ENCODE measurements around the gene DEFB129. TPM values are rescaled to one million over a fixed set of nuclear protein-coding genes. Genes with fewer than 3 reads are reported as not detected.

The DEFB129 gene
- total RNA-seq, 4 donors from 2014 or later: not detected

DNA sequence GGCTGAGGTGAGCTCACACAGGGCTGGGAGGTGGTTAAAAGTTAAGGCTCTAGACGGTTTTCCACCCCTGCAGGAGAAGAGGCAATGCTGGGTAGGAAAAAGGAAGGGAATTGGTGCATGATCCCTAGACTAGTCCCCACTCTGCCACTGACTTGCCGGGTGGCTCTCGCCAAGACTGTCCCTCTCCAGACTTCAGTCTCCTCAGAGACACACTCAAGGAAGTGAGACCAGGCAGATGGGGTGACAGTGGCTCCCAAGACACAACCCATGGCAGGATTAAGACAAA, 50.4 kb downstream of the DEFB129 start:
- no peak overlapping the region for H3K4me3 ChIP-seq
- H3K4me1 ChIP-seq: no peaks in the 10 kb centered on the region
- WGBS, 2 donors: 78 to 100% methylated on average over 2 to 3 of the region's 3 CpGs
- H3K9me3 ChIP-seq: no peaks in the 10 kb centered on the region
- no peak for TF ChIP-seq POLR2A (IDR thresholded peaks at IDR 0.05)
- TF ChIP-seq, protein P1, sequence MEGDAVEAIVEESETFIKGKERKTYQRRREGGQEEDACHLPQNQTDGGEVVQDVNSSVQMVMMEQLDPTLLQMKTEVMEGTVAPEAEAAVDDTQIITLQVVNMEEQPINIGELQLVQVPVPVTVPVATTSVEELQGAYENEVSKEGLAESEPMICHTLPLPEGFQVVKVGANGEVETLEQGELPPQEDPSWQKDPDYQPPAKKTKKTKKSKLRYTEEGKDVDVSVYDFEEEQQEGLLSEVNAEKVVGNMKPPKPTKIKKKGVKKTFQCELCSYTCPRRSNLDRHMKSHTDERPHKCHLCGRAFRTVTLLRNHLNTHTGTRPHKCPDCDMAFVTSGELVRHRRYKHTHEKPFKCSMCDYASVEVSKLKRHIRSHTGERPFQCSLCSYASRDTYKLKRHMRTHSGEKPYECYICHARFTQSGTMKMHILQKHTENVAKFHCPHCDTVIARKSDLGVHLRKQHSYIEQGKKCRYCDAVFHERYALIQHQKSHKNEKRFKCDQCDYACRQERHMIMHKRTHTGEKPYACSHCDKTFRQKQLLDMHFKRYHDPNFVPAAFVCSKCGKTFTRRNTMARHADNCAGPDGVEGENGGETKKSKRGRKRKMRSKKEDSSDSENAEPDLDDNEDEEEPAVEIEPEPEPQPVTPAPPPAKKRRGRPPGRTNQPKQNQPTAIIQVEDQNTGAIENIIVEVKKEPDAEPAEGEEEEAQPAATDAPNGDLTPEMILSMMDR (IDR thresholded peaks at IDR 0.05): no peak
- DNase-seq: no peak
- intact Hi-C loops (cut with DNase I): no loop called here
- H3K27me3 ChIP-seq: no peaks in the 10 kb centered on the region
- no peak overlapping the region for H3K27ac ChIP-seq
- peaks cover 0 to 52% (median 0%) of the 10 kb centered on the region in 3 donors for H3K36me3 ChIP-seq

- intact Hi-C loops (cut with DNase I): no loop called here
- H3K27me3 ChIP-seq: no peaks in the 10 kb centered on the region
- H3K9me3 ChIP-seq: no peaks in the 10 kb centered on the region
- no peak overlapping the region for H3K4me3 ChIP-seq
- TF ChIP-seq, protein P1 (IDR thresholded peaks at IDR 0.05): no peak
- TF ChIP-seq POLR2A (IDR thresholded peaks at IDR 0.05): no peak
- H3K4me1 ChIP-seq: no peaks in the 10 kb centered on the region
- WGBS, 2 donors: 83 to 86% methylated on average over 4 of the region's 5 CpGs
- H3K36me3 ChIP-seq: peaks cover 0 to 52% (median 0%) of the 10 kb centered on the region in 3 donors
- H3K27ac ChIP-seq: no peak overlapping the region
- no peak for DNase-seq
These were observed 51.1 kb downstream of the DEFB129 start for GRCh38 chr20:278181-278580.

DNA sequence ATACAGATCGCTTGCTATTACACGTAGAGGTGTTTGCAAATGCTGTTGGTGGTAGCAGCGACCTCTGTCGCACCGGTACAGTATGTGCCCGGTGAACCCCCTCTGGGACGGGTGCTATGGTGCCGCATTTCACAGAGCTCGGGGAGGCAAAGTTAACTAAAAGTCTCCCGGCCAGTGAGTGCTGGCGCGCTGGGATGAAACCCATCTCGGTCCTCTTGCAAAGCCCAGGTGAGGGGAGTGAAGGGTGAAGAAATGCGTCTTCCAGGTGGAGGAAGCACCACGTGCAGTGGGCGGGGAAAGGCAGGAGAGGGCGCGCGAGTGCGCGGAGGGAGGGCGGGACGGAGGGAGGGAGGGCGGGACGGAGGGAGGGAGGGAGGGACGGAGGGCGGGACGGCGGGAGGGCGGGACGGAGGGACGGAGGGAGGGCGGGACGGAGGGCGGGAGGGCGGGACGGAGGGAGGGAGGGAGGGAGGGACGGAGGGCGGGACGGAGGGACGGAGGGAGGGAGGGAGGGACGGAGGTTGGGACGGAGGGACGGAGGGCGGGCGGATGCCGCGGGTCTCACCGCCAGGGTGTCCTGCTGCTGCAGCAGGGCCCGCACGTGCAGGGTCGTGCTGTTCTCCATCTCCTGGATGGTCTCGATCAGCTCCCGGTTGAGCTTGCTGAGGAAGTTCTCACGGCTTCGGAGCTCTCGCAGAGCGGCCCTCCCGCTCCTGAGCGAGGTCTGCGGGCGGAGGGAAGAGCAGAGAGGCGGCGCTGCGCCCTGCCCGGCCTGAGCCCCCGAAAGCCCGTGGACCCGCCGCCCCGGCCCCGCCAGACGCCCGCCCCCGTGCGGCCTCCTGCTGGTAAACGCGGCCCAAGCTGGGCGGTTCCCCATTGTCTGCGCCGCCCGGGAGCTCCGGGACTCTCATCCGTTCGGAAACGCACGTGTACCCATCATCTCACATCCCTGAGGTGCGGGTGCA, 51.8 kb downstream of the DEFB129 start:
- H3K27ac ChIP-seq: no peak overlapping the region
- no peaks in the 10 kb centered on the region for H3K4me1 ChIP-seq
- no peaks in the 10 kb centered on the region for H3K9me3 ChIP-seq
- peaks cover 0 to 52% (median 0%) of the 10 kb centered on the region in 3 donors for H3K36me3 ChIP-seq
- WGBS, 2 donors: 70 to 80% methylated on average over 21 to 32 of the region's 88 CpGs
- DNase-seq: no peak
- TF ChIP-seq, protein P1 (IDR thresholded peaks at IDR 0.05): peak in 1 of 6 experiments; percentile 9
- TF ChIP-seq POLR2A (IDR thresholded peaks at IDR 0.05): no peak
- H3K27me3 ChIP-seq: no peaks in the 10 kb centered on the region
- intact Hi-C loops (cut with DNase I): no loop called here
- H3K4me3 ChIP-seq: peak overlapping the region in 1 of 4 donors; percentile 50

Other genes with a start within 250 kb of the DEFB129 start
- not detected for gene DEFB125, start 139.6 kb upstream of the DEFB129 start, total RNA-seq
- not detected for gene DEFB126, start 84.7 kb upstream of the DEFB129 start, total RNA-seq
- not detected for gene DEFB127, start 69.8 kb upstream of the DEFB129 start, total RNA-seq
- not detected for gene DEFB128, start 37.5 kb upstream of the DEFB129 start, total RNA-seq
- gene DEFB132, start 30.5 kb downstream of the DEFB129 start, total RNA-seq: not detected
- 1 to 10 TPM in 2 of 4 donors, under 1 TPM in 2; 0.19 to 1.1 (median 0.89) TPM for gene C20orf96, start 63.5 kb downstream of the DEFB129 start, total RNA-seq
- 10 to 100 TPM in 1 of 4 donors, 1 to 10 TPM in 3; 6.8 to 14.1 (median 9.2) TPM for gene ZCCHC3, start 70.3 kb downstream of the DEFB129 start, total RNA-seq
- 1 to 10 TPM; 2.1 to 3.8 (median 3.3) TPM for gene SOX12, start 98.3 kb downstream of the DEFB129 start, total RNA-seq
- 10 to 100 TPM in 1 of 4 donors, 1 to 10 TPM in 3; 3.7 to 13.8 (median 7.2) TPM for gene NRSN2, start 119.9 kb downstream of the DEFB129 start, total RNA-seq
- 10 to 100 TPM in 3 of 4 donors, 1 to 10 TPM in 1; 6.5 to 22.0 (median 11.9) TPM for gene TRIB3, start 153.5 kb downstream of the DEFB129 start, total RNA-seq
- 10 to 100 TPM; 46.9 to 79.8 (median 63.2) TPM for gene RBCK1, start 181.0 kb downstream of the DEFB129 start, total RNA-seq
- gene TBC1D20, start 235.3 kb downstream of the DEFB129 start, total RNA-seq: 10 to 100 TPM; 18.1 to 33.2 (median 26.0) TPM

Data from esophagus squamous epithelium (tissue), 5 donors.